ENCODE data around the gene ANKRD33B. TPM values are rescaled to one million over a fixed set of nuclear protein-coding genes. Genes with fewer than 3 reads are reported as not detected.

The ANKRD33B gene
- total RNA-seq, 1 donor = 2.6 TPM

GRCh38 chr5:10658265-10658664 is 94.4 kb downstream of the ANKRD33B start:
- H3K4me3 ChIP-seq (ENCODE audit: low read depth, low read length) = no peak overlapping the region
- DNase-seq (ENCODE audit: low read depth) = no peak
- no peak for TF ChIP-seq CTCF (IDR thresholded peaks at IDR 0.05; ENCODE audit: insufficient read depth, low read depth, low read length)

GRCh38 chr5:10660135-10660534 is 96.3 kb downstream of the ANKRD33B start:
- no peak for TF ChIP-seq CTCF (IDR thresholded peaks at IDR 0.05; ENCODE audit: insufficient read depth, low read depth, low read length)
- DNase-seq (ENCODE audit: low read depth) = no peak
- H3K4me3 ChIP-seq (ENCODE audit: low read depth, low read length) = no peak overlapping the region

GRCh38 chr5:10660720-10661387 is 97.0 kb downstream of the ANKRD33B start:
- DNase-seq (ENCODE audit: low read depth) = no peak
- no peak for TF ChIP-seq CTCF (IDR thresholded peaks at IDR 0.05; ENCODE audit: insufficient read depth, low read depth, low read length)
- H3K4me3 ChIP-seq (ENCODE audit: low read depth, low read length) = no peak overlapping the region

GRCh38 chr5:10661401-10661800 is 97.5 kb downstream of the ANKRD33B start:
- no peak overlapping the region for H3K4me3 ChIP-seq (ENCODE audit: low read depth, low read length)
- no peak for TF ChIP-seq CTCF (IDR thresholded peaks at IDR 0.05; ENCODE audit: insufficient read depth, low read depth, low read length)
- DNase-seq (ENCODE audit: low read depth) = no peak

GRCh38 chr5:10662083-10662482 is 98.2 kb downstream of the ANKRD33B start:
- no peak overlapping the region for H3K4me3 ChIP-seq (ENCODE audit: low read depth, low read length)
- no peak for DNase-seq (ENCODE audit: low read depth)
- TF ChIP-seq CTCF (IDR thresholded peaks at IDR 0.05; ENCODE audit: insufficient read depth, low read depth, low read length) = no peak

GRCh38 chr5:10662661-10663488 is 99.0 kb downstream of the ANKRD33B start:
- H3K4me3 ChIP-seq (ENCODE audit: low read depth, low read length) = no peak overlapping the region
- no peak for TF ChIP-seq CTCF (IDR thresholded peaks at IDR 0.05; ENCODE audit: insufficient read depth, low read depth, low read length)
- no peak for DNase-seq (ENCODE audit: low read depth)

All from fibroblast of villous mesenchyme (primary cell).